ENCODE measurements around the gene ZNF124.
"Not testable (repeated sequence)": the region's sequence is repeated elsewhere in the genome, so short reads cannot be mapped to it uniquely, and the experiment has no call there.

The ZNF124 gene

DNA sequence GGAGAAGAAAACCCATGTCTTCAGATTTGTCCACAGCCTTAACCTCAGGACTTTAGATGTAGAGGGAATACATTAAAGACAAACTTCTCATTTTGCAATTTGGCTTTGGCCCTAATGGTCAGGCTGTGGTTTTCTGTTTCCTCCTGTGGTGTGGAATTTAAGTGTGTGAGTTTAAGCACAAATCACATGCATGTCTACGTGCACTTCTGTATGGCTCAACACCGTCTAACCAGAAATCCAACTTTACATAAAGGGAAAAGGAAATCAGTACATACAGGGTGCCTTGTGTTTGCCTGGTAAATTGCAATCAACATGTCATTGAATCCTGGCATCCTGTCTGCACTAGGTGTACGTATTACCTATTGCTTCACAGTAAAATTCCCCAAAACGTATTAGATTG is 1.2 kb upstream of the ZNF124 start:
- no peak for DNase-seq (ENCODE audit: low read depth)

GRCh38 chr1:247171443-247171842 is 377 bp downstream of the ZNF124 start:
- DNase-seq (ENCODE audit: low read depth), result not testable (repeated sequence)

- no peak for DNase-seq (ENCODE audit: low read depth)
Measured at GRCh38 chr1:247165674-247166073, 6.1 kb downstream of the ZNF124 start.

DNA sequence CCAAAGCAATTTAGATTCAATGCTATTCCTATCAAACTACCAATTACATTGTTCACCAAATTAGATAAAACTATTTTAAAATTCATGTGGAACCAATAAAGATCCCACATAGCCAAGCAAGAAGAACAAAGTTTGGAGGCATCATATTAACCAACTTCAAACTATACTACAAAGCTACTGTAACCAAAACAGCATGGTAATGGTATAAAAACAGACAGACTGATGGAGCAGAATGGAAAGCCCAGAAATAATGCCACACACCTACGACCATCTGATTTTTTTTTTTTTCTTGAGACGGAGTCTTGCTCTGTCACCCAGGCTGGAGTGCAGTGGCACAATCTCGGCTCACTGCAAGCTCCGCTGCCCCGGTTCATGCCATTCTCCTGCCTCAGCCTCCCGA is 7.1 kb downstream of the ZNF124 start:
- no peak for DNase-seq (ENCODE audit: low read depth)

GRCh38 chr1:247156787-247157232 is 15.0 kb downstream of the ZNF124 start:
- DNase-seq (ENCODE audit: low read depth), result no peak

DNA sequence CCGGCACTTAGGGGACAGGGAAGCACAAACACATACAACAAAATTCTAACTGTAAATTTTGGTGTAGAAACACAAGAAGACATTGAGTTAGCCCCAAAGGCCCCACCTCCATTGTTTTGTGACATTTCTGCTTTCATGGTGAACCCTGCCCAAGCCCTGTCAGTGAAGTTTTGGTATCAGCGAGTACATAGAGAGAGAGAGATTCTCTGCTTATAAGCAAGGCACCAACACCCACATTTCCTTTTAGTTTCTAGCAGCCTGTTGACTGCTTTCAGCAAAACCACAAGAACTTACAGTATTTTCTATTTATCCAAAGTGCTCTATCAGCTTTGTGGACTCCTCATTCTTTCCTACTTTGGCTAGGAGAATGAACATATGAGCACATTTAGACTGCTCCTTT is 24.0 kb downstream of the ZNF124 start:
- DNase-seq (ENCODE audit: low read depth), result no peak

- DNase-seq (ENCODE audit: low read depth), result not testable (repeated sequence)
Measured at GRCh38 chr1:247147120-247147519, 24.7 kb downstream of the ZNF124 start.

DNA sequence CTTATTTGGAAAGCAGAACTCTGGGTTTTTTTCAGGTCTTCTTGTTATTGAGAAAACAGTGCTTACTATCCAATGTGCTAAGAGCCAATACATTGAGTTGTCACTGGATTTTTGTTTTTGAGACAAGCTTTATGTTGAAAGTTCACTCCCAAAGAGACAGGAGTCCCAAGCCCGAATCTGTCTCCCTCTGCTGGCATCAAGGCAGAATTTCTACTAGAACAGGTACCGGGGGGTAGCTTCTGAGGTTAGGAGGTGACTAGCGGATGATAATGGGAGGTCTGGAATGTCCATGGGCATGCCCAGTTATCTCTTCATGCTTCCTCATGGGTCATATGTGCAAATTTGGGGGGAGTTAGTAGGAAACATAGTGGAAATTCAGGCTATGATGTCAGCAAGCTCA is 25.1 kb downstream of the ZNF124 start:
- DNase-seq (ENCODE audit: low read depth), result no peak

DNA sequence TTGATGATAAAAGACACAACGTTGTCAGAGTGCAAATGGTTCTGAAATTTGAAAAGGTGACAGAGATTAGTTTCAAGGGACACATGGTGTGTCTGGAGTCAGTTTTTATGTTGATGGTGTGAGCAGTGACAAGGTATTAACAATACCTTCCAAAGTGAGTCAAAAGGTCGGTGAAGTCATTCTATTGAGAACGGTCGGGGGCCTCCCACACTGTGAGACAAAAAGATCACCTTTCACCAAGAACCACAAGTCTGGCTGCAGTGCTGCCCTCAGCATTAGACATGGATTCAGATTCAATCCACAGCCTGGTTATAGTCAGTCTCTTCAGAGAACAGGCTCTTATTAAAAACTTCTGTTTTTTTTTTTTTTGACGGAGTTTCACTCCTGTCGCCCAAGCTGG is 26.5 kb downstream of the ZNF124 start:
- DNase-seq (ENCODE audit: low read depth), result no peak

DNA sequence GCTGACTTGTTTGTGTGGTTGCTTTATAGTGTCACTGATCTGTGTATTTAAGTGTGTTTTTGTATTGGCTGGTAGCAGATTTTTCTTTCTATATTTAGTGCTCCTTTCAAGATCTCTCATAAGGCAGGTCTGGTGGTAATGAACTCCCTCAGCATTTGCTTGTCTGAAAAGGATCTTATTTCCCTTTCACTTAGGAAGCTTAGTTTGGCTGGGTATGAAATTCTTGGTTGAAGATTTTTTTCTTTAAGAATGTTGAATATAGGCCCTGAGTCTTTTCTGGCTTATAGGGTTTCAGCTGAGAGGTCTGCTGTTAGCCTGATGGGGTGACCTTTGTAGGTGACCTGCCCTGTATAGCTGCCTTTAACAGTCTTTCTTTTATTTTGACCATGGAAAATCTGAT is 32.3 kb downstream of the ZNF124 start:
- not testable (repeated sequence) for DNase-seq (ENCODE audit: low read depth)

GRCh38 chr1:247131236-247131635 is 40.6 kb downstream of the ZNF124 start:
- DNase-seq (ENCODE audit: low read depth), result no peak

DNA sequence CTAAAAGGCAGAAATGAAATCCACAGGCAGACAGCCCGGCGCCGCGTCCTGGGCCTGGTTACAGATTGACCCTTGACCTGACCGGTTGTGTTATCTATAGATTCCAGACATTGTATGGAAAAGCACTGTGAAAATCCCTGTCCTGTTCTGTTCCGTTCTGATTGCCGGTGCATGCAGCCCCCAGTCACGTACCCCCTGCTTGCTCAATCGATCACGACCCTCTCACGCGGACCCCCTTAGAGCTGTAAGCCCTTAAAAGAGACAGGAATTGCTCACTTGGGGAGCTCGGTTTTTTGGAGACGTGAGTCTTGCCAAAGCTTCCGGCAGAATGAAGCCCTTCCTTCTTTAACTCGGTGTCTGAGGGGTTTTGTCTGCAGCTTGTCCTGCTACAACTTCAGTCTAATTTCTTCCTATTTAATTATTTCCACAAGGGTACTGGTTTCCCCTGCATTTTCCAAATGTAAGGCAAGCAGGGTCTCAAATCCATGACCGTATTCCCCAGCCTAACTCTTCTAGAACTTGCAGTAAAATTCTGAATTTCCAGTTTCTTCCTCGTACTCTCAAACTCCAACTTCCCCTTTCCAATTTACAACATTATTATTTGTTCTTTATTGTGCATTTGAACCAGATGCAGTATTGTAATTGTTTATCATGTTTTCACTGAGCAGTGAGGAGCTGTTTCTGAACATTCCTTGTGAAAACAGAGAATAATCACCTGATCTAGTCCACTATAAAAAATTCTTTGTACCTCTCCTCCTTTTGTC is 44.1 kb downstream of the ZNF124 start:
- DNase-seq (ENCODE audit: low read depth), result not testable (repeated sequence)

- not testable (repeated sequence) for DNase-seq (ENCODE audit: low read depth)
Measured at GRCh38 chr1:247126601-247127000, 45.2 kb downstream of the ZNF124 start.

- DNase-seq (ENCODE audit: low read depth), result not testable (repeated sequence)
Measured at GRCh38 chr1:247126166-247126565, 45.7 kb downstream of the ZNF124 start.

GRCh38 chr1:247121382-247121781 is 50.4 kb downstream of the ZNF124 start:
- no peak for DNase-seq (ENCODE audit: low read depth)

DNA sequence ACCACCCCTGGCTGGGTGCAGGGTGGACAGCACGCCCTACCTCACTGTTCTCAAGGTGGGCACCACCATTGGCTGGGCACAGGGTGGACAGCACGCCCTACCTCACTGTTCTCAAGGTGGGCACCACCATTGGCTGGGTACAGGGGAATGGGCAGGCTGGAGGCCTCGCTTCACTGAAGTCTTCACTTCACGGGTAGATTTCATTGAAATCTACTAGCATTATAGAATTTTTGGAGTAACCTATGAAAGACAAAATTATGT is 51.5 kb downstream of the ZNF124 start:
- not testable (repeated sequence) for DNase-seq (ENCODE audit: low read depth)

GRCh38 chr1:247119600-247120407 is 52.0 kb downstream of the ZNF124 start:
- no peak for DNase-seq (ENCODE audit: low read depth)

- DNase-seq (ENCODE audit: low read depth), result no peak
Measured at GRCh38 chr1:247118946-247119446, 52.8 kb downstream of the ZNF124 start.

DNA sequence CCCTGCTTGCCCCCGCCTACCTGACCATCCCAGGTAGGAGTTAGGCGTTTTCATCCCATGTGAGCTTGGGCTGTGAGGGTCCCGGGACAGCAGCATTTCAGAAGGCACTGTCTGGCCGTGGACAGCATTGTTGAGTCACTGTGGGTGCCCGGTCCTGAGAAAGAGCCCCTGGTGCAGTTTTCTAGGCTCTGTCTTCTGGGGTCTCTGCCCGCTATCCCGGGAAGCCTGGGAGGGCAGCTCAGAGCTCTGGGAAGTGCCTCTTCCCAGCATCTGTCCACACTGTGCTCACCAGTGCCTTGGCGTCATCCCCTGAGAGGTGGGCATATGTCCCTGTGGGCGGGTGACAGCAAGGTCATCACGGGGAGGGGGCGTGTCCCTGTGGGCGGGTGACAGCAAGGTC is 56.3 kb downstream of the ZNF124 start:
- DNase-seq (ENCODE audit: low read depth), result no peak

- DNase-seq (ENCODE audit: low read depth), result no peak
Measured at GRCh38 chr1:247115141-247115510, 56.7 kb downstream of the ZNF124 start.

DNA sequence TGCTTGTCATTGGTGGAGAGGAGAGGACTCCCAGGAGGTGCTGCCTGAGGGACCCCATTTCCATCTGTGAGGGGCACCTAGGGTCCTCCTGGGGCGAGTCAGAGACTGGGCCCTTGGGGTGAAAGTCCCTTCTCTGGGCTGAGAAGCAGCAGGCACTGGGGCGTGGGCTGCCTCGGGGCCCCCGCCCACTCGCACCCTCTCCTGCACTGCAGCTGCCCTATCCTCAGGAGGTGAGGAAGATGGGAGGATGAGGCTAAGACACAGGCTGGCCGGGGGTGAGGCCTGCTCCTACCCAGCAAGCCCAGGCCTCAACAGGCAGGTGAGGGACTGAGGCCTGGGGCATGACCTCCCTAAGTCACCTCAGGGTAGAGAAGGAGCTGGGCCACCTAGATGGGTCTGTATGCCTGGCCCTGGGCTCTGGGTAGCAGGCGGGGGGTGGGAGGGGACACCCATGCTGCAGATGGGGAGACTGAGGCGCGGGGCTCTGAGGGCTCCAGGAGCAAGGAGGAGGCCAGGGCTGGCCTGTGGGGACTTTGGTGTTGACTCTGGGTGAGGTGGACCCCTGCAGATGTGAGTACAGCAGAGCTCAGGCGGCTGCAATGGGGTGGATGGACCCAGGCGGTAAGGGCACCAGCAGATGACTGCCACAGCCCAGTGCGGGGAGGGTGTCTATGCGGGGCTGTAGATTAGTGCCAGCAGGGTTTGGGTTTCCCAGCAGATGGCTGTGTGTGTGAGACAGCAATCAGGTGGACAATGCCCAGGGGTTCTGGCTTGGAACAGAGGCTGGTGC is 57.3 kb downstream of the ZNF124 start:
- no peak for DNase-seq (ENCODE audit: low read depth)

DNA sequence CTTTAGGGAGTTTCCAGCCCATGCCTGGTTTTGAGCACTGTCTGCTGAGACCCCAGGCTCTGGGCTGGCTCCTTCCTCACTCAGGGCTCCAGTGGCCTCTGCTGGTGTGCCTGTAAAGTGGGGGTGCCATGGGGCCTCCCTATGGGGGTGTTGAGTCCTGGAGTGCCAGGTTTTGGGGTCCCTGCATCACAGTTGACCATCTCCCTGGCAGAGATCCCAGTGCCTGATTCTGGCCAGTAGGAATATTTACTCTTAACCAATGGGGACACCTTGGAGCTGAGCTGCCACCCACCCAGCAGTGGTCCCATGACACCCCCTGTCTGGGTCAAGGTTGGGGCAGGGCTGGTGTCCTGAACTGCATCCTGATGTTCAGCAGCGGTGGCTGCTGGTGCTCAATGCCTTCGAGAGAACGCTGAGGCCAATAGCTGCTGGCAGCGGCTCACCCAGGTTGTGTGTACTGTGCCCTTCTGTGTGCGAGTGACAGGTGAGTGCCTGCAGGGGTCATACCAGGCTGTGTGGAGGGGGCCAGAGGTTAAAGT is 58.0 kb downstream of the ZNF124 start:
- DNase-seq (ENCODE audit: low read depth), result no peak
